Cardiac ventricle fibroblast (primary cell): ENCODE measurements around the gene RASD2. TPM values are rescaled to one million over a fixed set of nuclear protein-coding genes. Genes with fewer than 3 reads are reported as not detected.

ENCODE experiments used
- total RNA-seq: library from RNA; depleted of rRNA; stranded (reverse); fragments of >200 nt; gene quantifications from 2 replicates; pipeline ENCODE4 v1.2.3, GENCODE V29; 2015

RASD2 gene
- not detected in 2 replicates for total RNA-seq

GRCh38 chr22:35540595-35541253 is at the start of gene RASD2:
Gene RASD2, plus strand, starts transcription at chr22:35540831. Its CDS starts 5,979 bp downstream, at chr22:35546810.

Other genes with a start within 250 kb of the RASD2 start
- gene TOM1, start 240.9 kb upstream of the RASD2 start, total RNA-seq: 50.2 and 64.9 TPM in 2 replicates
- 49.1 and 78.6 TPM in 2 replicates for gene HMOX1, start 159.7 kb upstream of the RASD2 start, total RNA-seq
- 7.6 and 15.0 TPM in 2 replicates for gene MCM5, start 140.7 kb upstream of the RASD2 start, total RNA-seq
- gene MB, start 76.5 kb downstream of the RASD2 start, total RNA-seq: not detected in 2 replicates
- 26.6 and 27.6 TPM in 2 replicates for gene APOL6, start 107.6 kb downstream of the RASD2 start, total RNA-seq
- not detected in 2 replicates for gene APOL5, start 177.0 kb downstream of the RASD2 start, total RNA-seq